DND-41 (cell line): ENCODE measurements around the gene SAMD13.

Experiments
- ATAC-seq: fragments of 200-7000 bp; cut with Tn5 transposase; 3 replicates; pipeline ENCODE4 v1.9.1; 2021; ENCODE audit warnings: low read depth; ENCODE audit not compliant: insufficient read depth
- DNase-seq: peaks from one replicate; pipeline ENCODE4 v3.0.0-alpha.2; 2020
- H2AFZ ChIP-seq: 2 replicates; pipeline ENCODE4 v1.6.0; 2012; ENCODE audit warnings: low read depth, low read length
- H3K27ac ChIP-seq: 2 replicates; pipeline ENCODE4 v1.5.1; 2012; ENCODE audit warnings: low read length, inconsistent platforms
- H3K27me3 ChIP-seq: fragments of 200-600 bp; sonication (generic); 2 replicates; pipeline ENCODE4 v1.6.0; 2012; ENCODE audit warnings: low read length, mild to moderate bottlenecking, inconsistent platforms; ENCODE audit not compliant: insufficient read depth, poor library complexity
- H3K36me3 ChIP-seq: 2 replicates; pipeline ENCODE4 v1.5.1; 2012; ENCODE audit warnings: low read length, inconsistent platforms; ENCODE audit not compliant: insufficient read depth
- H3K4me1 ChIP-seq: 2 replicates; pipeline ENCODE4 v1.5.1; 2012; ENCODE audit warnings: mild to moderate bottlenecking, low read length; ENCODE audit not compliant: insufficient read depth
- H3K4me2 ChIP-seq: 2 replicates; pipeline ENCODE4 v1.6.0; 2012; ENCODE audit warnings: mild to moderate bottlenecking, moderate library complexity, low read length, inconsistent platforms; ENCODE audit not compliant: insufficient read depth
- H3K4me3 ChIP-seq, 2 experiments: fragments of 200-600 bp in 1 of 2; shearing (Covaris generic) in 1 of 2; 2 replicates each; pipeline ENCODE4 v1.5.1; 2012 to 2016; ENCODE audit warnings: inconsistent platforms in 2 of 2, low read length in 2 of 2, mild to moderate bottlenecking in 2 of 2, low read depth in 1 of 2, moderate library complexity in 1 of 2
- H3K79me2 ChIP-seq: 2 replicates; pipeline ENCODE4 v1.6.0; 2012; ENCODE audit warnings: low read length, inconsistent platforms; ENCODE audit not compliant: insufficient read depth
- H3K9ac ChIP-seq: 2 replicates; pipeline ENCODE4 v1.6.0; 2012; ENCODE audit warnings: low read depth, mild to moderate bottlenecking, inconsistent platforms, low read length, moderate library complexity
- H3K9me3 ChIP-seq: 2 replicates; pipeline ENCODE4 v1.5.1; 2012; ENCODE audit warnings: low read length, moderate library complexity, mild to moderate bottlenecking, inconsistent platforms; ENCODE audit not compliant: insufficient read depth, severe bottlenecking
- H4K20me1 ChIP-seq: 2 replicates; pipeline ENCODE4 v1.6.0; 2012; ENCODE audit warnings: low read length; ENCODE audit not compliant: insufficient read depth
- EZH2 ChIP-seq: IDR thresholded peaks from 3 replicates; pipeline ENCODE4 v1.6.1; 2012; ENCODE audit warnings: borderline replicate concordance, low read depth, mild to moderate bottlenecking, moderate library complexity, low read length, inconsistent platforms; ENCODE audit not compliant: severe bottlenecking
- TF ChIP-seq, protein P1 (sequence below): IDR thresholded peaks from 2 replicates; pipeline ENCODE4 v1.5.1; 2012; ENCODE audit warnings: borderline replicate concordance, low read length, moderate library complexity, mild to moderate bottlenecking; ENCODE audit not compliant: poor library complexity, severe bottlenecking; ENCODE audit errors: extremely low read depth

Gene SAMD13

DNA sequence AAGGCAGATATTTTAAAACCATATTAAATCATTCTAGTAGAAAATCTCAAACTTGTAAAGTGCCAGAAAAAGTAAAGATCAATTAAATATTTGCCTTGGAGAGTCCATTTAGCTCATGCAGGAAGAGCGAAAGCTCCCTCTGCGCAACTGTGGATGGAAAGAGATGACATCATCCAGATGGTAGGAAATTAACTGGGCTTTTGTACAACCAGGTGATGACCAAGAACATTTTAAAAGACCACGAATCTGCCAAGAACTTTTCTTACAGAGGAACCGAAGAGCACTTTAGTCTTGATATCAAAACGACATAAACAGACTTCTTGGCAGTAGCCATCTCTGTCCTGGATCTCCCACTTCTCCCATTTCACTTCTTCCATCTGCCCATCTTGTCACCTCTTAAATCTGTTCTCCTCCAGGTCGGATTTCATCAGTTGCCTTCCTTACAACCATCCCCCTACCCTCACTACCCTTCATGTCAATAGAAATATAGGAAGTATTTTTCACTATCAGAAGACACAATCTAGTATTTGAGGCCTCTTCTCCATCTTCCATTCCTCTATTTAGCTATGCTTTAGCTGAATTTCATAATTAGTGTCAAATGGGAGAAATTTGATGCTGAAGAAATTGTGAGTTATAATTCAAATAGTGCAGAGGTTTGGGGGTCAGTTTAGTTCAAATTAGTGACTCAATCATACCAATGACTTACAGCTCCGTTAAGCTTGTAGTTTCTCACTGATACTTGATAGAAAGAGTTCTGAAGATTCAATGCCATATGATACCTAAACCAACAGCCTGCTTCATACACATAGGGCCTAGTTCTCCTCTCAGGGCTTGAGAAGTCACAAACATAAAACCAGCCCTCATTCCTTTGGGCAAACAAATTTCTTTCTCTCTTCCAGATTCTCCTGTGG, 74.7 kb downstream of the SAMD13 start:
- DNase-seq, result no peak
- H3K36me3 ChIP-seq, result no peaks in the 10 kb centered on the region
- H2AFZ ChIP-seq, result no peak overlapping the region

DNA sequence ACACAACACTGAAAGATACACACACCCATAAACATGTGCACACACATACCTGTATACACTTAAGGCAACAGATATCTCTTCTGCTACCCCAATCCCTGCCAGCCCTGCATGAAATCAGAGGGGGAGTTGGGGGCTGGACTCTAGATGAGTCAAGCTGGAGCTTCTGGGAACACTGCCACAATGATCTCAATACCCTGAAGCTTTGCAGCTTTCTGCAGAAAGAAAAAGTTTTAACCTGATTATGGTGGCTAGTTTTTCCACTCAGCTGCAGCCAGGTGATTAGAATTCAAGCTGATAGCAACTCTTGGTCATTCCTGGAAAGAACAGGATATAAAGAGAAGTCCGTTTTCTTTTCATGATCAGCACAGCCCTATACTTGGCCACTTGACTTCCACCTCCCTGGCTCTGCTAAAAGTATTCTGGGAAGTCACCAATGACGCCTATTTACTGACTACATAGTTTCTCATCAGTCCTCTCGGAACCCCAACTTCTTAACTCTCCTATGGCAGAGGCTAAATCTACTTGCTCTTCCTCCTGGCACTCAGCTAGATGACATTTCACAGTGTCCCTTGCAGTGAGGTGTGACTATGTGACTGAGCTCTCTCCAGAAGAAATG, 76.1 kb downstream of the SAMD13 start:
- no peak overlapping the region for H3K27ac ChIP-seq
- H3K79me2 ChIP-seq, result no peaks in the 10 kb centered on the region
- H3K9ac ChIP-seq, result no peak overlapping the region
- ATAC-seq (no peak), DNase-seq (no peak)
- H3K9me3 ChIP-seq, result no peaks in the 10 kb centered on the region
- H3K36me3 ChIP-seq, result no peaks in the 10 kb centered on the region
- H4K20me1 ChIP-seq, result no peaks in the 10 kb centered on the region
- no peak overlapping the region for H3K4me2 ChIP-seq
- H3K27me3 ChIP-seq, result no peaks in the 10 kb centered on the region
- H2AFZ ChIP-seq, result no peak overlapping the region
- H3K4me1 ChIP-seq, result no peaks in the 10 kb centered on the region
- TF ChIP-seq, protein P1, sequence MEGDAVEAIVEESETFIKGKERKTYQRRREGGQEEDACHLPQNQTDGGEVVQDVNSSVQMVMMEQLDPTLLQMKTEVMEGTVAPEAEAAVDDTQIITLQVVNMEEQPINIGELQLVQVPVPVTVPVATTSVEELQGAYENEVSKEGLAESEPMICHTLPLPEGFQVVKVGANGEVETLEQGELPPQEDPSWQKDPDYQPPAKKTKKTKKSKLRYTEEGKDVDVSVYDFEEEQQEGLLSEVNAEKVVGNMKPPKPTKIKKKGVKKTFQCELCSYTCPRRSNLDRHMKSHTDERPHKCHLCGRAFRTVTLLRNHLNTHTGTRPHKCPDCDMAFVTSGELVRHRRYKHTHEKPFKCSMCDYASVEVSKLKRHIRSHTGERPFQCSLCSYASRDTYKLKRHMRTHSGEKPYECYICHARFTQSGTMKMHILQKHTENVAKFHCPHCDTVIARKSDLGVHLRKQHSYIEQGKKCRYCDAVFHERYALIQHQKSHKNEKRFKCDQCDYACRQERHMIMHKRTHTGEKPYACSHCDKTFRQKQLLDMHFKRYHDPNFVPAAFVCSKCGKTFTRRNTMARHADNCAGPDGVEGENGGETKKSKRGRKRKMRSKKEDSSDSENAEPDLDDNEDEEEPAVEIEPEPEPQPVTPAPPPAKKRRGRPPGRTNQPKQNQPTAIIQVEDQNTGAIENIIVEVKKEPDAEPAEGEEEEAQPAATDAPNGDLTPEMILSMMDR, result no peak
- no peak for TF ChIP-seq EZH2
- no peak overlapping the region for H3K4me3 ChIP-seq

More for the DNA sequence above, 74.7 kb downstream of the SAMD13 start:
- H4K20me1 ChIP-seq, result no peaks in the 10 kb centered on the region
- no peaks in the 10 kb centered on the region for H3K4me1 ChIP-seq
- H3K9me3 ChIP-seq, result no peaks in the 10 kb centered on the region
- no peak overlapping the region for H3K4me2 ChIP-seq
- H3K27ac ChIP-seq, result no peak overlapping the region
- no peak overlapping the region for H3K4me3 ChIP-seq
- TF ChIP-seq, protein P1, result no peak
- TF ChIP-seq EZH2, result no peak
- no peaks in the 10 kb centered on the region for H3K79me2 ChIP-seq
- ATAC-seq, result no peak
- H3K9ac ChIP-seq, result no peak overlapping the region
- H3K27me3 ChIP-seq, result no peaks in the 10 kb centered on the region

DNA sequence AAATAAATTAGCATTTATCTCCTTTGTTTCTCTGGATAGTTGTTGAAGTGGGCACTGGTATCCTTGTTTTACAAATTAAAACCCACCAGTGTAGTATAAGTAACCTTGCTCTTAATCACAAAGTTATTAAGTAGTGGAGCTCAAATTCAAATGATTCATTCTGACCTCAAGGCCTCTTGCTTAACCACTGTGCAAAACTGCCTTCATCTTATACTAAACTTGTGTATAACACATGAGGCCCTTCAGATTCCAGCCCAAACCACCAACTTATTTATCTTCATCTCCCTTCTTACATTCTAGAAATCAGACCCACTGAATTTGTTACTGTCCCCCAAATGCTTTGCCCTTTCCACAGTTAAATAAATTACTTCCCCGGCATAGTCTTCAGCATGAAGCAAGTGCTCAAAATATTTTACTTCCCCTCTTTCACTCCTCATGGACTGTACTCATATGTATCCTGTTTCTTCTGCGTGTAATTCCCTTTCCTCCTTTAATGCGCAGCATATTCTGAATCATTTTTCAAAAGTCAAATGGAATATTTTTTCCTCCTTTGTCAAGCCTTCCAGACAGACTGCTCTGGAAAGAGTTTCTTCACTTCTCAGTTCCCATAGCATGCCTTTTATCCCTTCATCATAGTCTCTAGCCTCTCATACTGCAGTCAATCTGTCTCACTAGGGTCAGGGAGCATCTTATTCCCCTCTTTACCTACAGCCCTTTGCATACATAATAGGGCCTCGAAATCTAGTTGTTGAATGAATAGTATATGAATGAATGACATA, 77.8 kb downstream of the SAMD13 start:
- no peak overlapping the region for H3K4me2 ChIP-seq
- no peak overlapping the region for H3K9ac ChIP-seq
- no peaks in the 10 kb centered on the region for H3K36me3 ChIP-seq
- H4K20me1 ChIP-seq, result no peaks in the 10 kb centered on the region
- no peak for ATAC-seq
- no peaks in the 10 kb centered on the region for H3K9me3 ChIP-seq
- no peak overlapping the region for H3K4me3 ChIP-seq
- no peak overlapping the region for H3K27ac ChIP-seq
- no peak for DNase-seq
- no peak overlapping the region for H2AFZ ChIP-seq
- H3K79me2 ChIP-seq, result no peaks in the 10 kb centered on the region
- H3K27me3 ChIP-seq, result no peaks in the 10 kb centered on the region
- TF ChIP-seq EZH2, result no peak
- TF ChIP-seq, protein P1, result no peak
- no peaks in the 10 kb centered on the region for H3K4me1 ChIP-seq
